HG02970 (cell line): ENCODE results near the gene PRSS56.

Experiments used
- ATAC-seq: cut with Tn5 transposase; IDR thresholded peaks from one replicate; pipeline ENCODE4 v1.9.1; 2021; ENCODE audit warnings: mild to moderate bottlenecking, moderate library complexity, moderate number of reproducible peaks; ENCODE audit not compliant: unreplicated experiment, low FRiP score

PRSS56 gene

GRCh38 chr2:232485757-232486557 lies 34.2 kb upstream of the PRSS56 start:
- ATAC-seq = no peak

GRCh38 chr2:232486558-232487384 lies 33.4 kb upstream of the PRSS56 start:
- ATAC-seq = no peak

- no peak for ATAC-seq
Measured at GRCh38 chr2:232487385-232488096, 32.6 kb upstream of the PRSS56 start, which contains the start of gene ECEL1. TSS of gene ECEL1 (minus strand) at chr2:232487834. CDS start at chr2:232486653, 1,181 bp downstream.

- ATAC-seq = no peak
Measured at GRCh38 chr2:232488097-232488711, 32.0 kb upstream of the PRSS56 start.

- no peak for ATAC-seq
Measured at GRCh38 chr2:232488721-232489300, 31.4 kb upstream of the PRSS56 start.

- no peak for ATAC-seq
Measured at GRCh38 chr2:232489516-232490220, 30.5 kb upstream of the PRSS56 start.

- ATAC-seq = no peak
Measured at GRCh38 chr2:232490221-232491138, 29.7 kb upstream of the PRSS56 start.

- ATAC-seq = no peak
Measured at GRCh38 chr2:232491139-232491780, 28.9 kb upstream of the PRSS56 start.

GRCh38 chr2:232492236-232492848 lies 27.8 kb upstream of the PRSS56 start:
- no peak for ATAC-seq

GRCh38 chr2:232492963-232493700 lies 27.1 kb upstream of the PRSS56 start:
- ATAC-seq = no peak

- ATAC-seq = no peak
Measured at GRCh38 chr2:232493701-232494474, 26.3 kb upstream of the PRSS56 start.

GRCh38 chr2:232494542-232494941 lies 25.6 kb upstream of the PRSS56 start:
- ATAC-seq = no peak

GRCh38 chr2:232495292-232495691 lies 24.9 kb upstream of the PRSS56 start:
- ATAC-seq = no peak

GRCh38 chr2:232496501-232497270 lies 23.5 kb upstream of the PRSS56 start:
- no peak for ATAC-seq

GRCh38 chr2:232497348-232497747 lies 22.8 kb upstream of the PRSS56 start:
- no peak for ATAC-seq
